PC-3 (cell line): ENCODE results near the gene OOSP3.

Experiments
- EZH2 ChIP-seq: fragments of 300-600 bp; sonication (generic); IDR thresholded peaks from one replicate; pipeline ENCODE4 v1.6.1; 2017; ENCODE audit warnings: antibody characterized with exemption, mild to moderate bottlenecking, low read length; ENCODE audit not compliant: unreplicated experiment
- TF ChIP-seq, protein P1 (sequence below): fragments of 300-600 bp; sonication (generic); conservative IDR thresholded peaks from 2 replicates; pipeline ENCODE4 v1.5.1; 2017; ENCODE audit warnings: antibody characterized with exemption, low read depth, mild to moderate bottlenecking, low read length

DNA sequence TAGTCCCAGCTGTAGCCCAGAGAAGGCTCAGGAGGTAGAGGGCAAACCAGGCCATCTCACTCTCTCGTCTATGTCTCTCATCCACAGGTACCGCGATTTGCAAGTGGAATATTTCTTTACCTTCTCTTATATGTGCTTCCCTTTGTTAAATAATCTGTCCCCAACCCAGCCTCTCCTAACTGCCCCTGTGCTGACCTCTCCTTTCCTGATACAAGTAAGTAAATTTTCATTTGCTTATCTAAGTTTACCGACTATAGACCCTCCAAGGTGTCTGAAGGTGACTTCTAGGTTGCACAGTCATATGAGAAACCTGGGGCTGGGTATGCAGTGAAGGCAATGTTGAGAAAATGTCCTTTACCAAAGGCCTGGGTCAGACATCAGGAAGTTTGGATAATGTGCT, 33.2 kb upstream of the OOSP3 start, which contains the start of gene CBLIF:
- TF ChIP-seq, protein P1, sequence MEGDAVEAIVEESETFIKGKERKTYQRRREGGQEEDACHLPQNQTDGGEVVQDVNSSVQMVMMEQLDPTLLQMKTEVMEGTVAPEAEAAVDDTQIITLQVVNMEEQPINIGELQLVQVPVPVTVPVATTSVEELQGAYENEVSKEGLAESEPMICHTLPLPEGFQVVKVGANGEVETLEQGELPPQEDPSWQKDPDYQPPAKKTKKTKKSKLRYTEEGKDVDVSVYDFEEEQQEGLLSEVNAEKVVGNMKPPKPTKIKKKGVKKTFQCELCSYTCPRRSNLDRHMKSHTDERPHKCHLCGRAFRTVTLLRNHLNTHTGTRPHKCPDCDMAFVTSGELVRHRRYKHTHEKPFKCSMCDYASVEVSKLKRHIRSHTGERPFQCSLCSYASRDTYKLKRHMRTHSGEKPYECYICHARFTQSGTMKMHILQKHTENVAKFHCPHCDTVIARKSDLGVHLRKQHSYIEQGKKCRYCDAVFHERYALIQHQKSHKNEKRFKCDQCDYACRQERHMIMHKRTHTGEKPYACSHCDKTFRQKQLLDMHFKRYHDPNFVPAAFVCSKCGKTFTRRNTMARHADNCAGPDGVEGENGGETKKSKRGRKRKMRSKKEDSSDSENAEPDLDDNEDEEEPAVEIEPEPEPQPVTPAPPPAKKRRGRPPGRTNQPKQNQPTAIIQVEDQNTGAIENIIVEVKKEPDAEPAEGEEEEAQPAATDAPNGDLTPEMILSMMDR, result no peak
- no peak for TF ChIP-seq EZH2
